Caco-2 (cell line): ENCODE data around the gene MCC. TPM values are rescaled to one million over a fixed set of nuclear protein-coding genes. Genes with fewer than 3 reads are reported as not detected.

Source experiments
- BruUV-seq: library from RNA; stranded (reverse); fragments of 400-500 nt; replicated peaks from 2 replicates; lab custom pipeline; 2021; lab: Mats Ljungman, UMichigan
- CTCF ChIA-PET: fragments of 300-600 bp; sonication (Branson Sonifier 250); formaldehyde crosslinking; loops from one replicate; lab custom pipeline; 2022; ENCODE audit warnings: antibody characterized with exemption; lab: Charles Lee
- POLR2A ChIA-PET: fragments of 300-600 bp; sonication (Branson Sonifier 250); formaldehyde crosslinking; loops from one replicate; lab custom pipeline; 2022; ENCODE audit warnings: antibody characterized with exemption; lab: Charles Lee
- DNase-seq, 2 experiments: peaks; one replicate each; pipeline versions ENCODE4 v3.0.0 to v3.0.0-alpha.2; 2020 to 2022
- H3K27me3 ChIP-seq: replicated peaks from 2 replicates; pipeline ENCODE4 v1.6.0; 2011; ENCODE audit warnings: low read length; ENCODE audit not compliant: control insufficient read depth, insufficient read depth
- H3K36me3 ChIP-seq: 2 replicates; pipeline ENCODE4 v1.5.1; 2011; ENCODE audit warnings: low read length; ENCODE audit not compliant: control insufficient read depth, insufficient read depth
- H3K4me1 ChIP-seq: fragments of 250-450 bp; sonication (Bioruptor Pico); 2 replicates; pipeline ENCODE4 v1.5.1; 2020; ENCODE audit warnings: mild to moderate bottlenecking
- H3K4me3 ChIP-seq: 2 replicates; pipeline ENCODE4 v1.5.1; 2011; ENCODE audit warnings: low read depth, mild to moderate bottlenecking, control low read depth, low read length
- H3K9me3 ChIP-seq: fragments of 250-450 bp; sonication (Bioruptor Pico); 2 replicates; pipeline ENCODE4 v1.5.1; 2020; ENCODE audit warnings: mild to moderate bottlenecking, moderate library complexity
- H3K27ac Mint-ChIP-seq: one replicate; pipeline ENCODE4 v1.8.0; 2022; ENCODE audit warnings: mixed read lengths; ENCODE audit not compliant: unreplicated experiment
- H3K27me3 Mint-ChIP-seq: one replicate; pipeline ENCODE4 v1.8.0; 2022; ENCODE audit warnings: mixed read lengths; ENCODE audit not compliant: insufficient read depth, unreplicated experiment
- H3K36me3 Mint-ChIP-seq: one replicate; pipeline ENCODE4 v1.8.0; 2022; ENCODE audit warnings: mild to moderate bottlenecking, mixed read lengths; ENCODE audit not compliant: insufficient read depth, unreplicated experiment
- H3K4me1 Mint-ChIP-seq: one replicate; pipeline ENCODE4 v1.8.0; 2022; ENCODE audit warnings: low read depth, mixed read lengths; ENCODE audit not compliant: unreplicated experiment
- H3K4me3 Mint-ChIP-seq: one replicate; pipeline ENCODE4 v1.8.0; 2022; ENCODE audit warnings: mild to moderate bottlenecking, moderate library complexity, mixed read lengths; ENCODE audit not compliant: unreplicated experiment
- H3K9me3 Mint-ChIP-seq: one replicate; pipeline ENCODE4 v1.8.0; 2022; ENCODE audit warnings: mixed read lengths; ENCODE audit not compliant: unreplicated experiment
- intact Hi-C: fragments of 100-400 bp; cut with micrococcal nuclease; formaldehyde crosslinking; loops from one replicate; pipeline ENCODE4 v1.10.0; 2022; ENCODE audit not compliant: unreplicated experiment
- total RNA-seq: library from RNA; stranded (reverse); gene quantifications from 2 replicates; pipeline ENCODE4 v1.2.3, GENCODE V29; 2022
- TF ChIP-seq, protein P1 (sequence below), 2 experiments: fragments of 200-600 bp in 1 of 2; IDR thresholded peaks; 1 replicate in 1 of 2; 2 replicates in 1 of 2; pipeline versions ENCODE4 v1.5.1 to v1.8.0; 2011 to 2022; ENCODE audit warnings: antibody characterized with exemption in 1 of 2, control low read depth in 1 of 2, inconsistent platforms in 1 of 2, low read depth in 1 of 2, low read length in 1 of 2, mild to moderate bottlenecking in 1 of 2, moderate library complexity in 1 of 2; ENCODE audit not compliant: insufficient read depth in 1 of 2, severe bottlenecking in 1 of 2, unreplicated experiment in 1 of 2

Gene MCC
- total RNA-seq, 1 experiment from 2014 or later, result 0.09 TPM

GRCh38 chr5:113085084-113085414 is 403.2 kb downstream of the MCC start:
- Mint-ChIP-seq H3K9me3 (no peaks in the 10 kb centered on the region), H3K36me3 (no peaks in the 10 kb centered on the region), H3K4me3 (no peak overlapping the region), H3K4me1 (no peaks in the 10 kb centered on the region), H3K27me3 (peaks cover 19% of the 10 kb centered on the region), H3K27ac (no peak overlapping the region)
- CTCF ChIA-PET, result no interaction called here
- POLR2A ChIA-PET, result interaction anchor here (0.6 kb wide), 1 partner anchor 28 kb away, joined by 4 read pairs; no protein-coding TSS in a partner anchor
- no peak for DNase-seq
- H3K36me3 ChIP-seq, result no peaks in the 10 kb centered on the region
- intact Hi-C loops, result loop anchor here (10.0 kb wide), 1 partner anchor 250 kb away; no protein-coding TSS in a partner anchor
- H3K27me3 ChIP-seq, result no peaks in the 10 kb centered on the region
- H3K4me1 ChIP-seq, result no peaks in the 10 kb centered on the region; the same call in 1 of the 2 replicates
- no TSS peak for BruUV-seq
- no peaks in the 10 kb centered on the region for H3K9me3 ChIP-seq
- TF ChIP-seq, protein P1, sequence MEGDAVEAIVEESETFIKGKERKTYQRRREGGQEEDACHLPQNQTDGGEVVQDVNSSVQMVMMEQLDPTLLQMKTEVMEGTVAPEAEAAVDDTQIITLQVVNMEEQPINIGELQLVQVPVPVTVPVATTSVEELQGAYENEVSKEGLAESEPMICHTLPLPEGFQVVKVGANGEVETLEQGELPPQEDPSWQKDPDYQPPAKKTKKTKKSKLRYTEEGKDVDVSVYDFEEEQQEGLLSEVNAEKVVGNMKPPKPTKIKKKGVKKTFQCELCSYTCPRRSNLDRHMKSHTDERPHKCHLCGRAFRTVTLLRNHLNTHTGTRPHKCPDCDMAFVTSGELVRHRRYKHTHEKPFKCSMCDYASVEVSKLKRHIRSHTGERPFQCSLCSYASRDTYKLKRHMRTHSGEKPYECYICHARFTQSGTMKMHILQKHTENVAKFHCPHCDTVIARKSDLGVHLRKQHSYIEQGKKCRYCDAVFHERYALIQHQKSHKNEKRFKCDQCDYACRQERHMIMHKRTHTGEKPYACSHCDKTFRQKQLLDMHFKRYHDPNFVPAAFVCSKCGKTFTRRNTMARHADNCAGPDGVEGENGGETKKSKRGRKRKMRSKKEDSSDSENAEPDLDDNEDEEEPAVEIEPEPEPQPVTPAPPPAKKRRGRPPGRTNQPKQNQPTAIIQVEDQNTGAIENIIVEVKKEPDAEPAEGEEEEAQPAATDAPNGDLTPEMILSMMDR (IDR thresholded peaks at IDR 0.05; ENCODE audit: insufficient read depth in 1 of 2, low read depth in 1 of 2, low read length in 1 of 2, severe bottlenecking in 1 of 2, unreplicated experiment in 1 of 2), result no peak
- no peak overlapping the region for H3K4me3 ChIP-seq

GRCh38 chr5:113084402-113085083 is 403.7 kb downstream of the MCC start:
- no peaks in the 10 kb centered on the region for H3K9me3 ChIP-seq
- TF ChIP-seq, protein P1 (IDR thresholded peaks at IDR 0.05; ENCODE audit: insufficient read depth in 1 of 2, low read depth in 1 of 2, low read length in 1 of 2, severe bottlenecking in 1 of 2, unreplicated experiment in 1 of 2), result no peak
- BruUV-seq, result no TSS peak
- H3K4me1 ChIP-seq, result no peaks in the 10 kb centered on the region; the same call in 1 of the 2 replicates
- H3K4me3 ChIP-seq, result no peak overlapping the region
- H3K27ac Mint-ChIP-seq, result no peak overlapping the region
- ChIA-PET CTCF (no interaction called here), POLR2A (interaction anchor here (0.6 kb wide), 1 partner anchor 28 kb away, joined by 4 read pairs; no protein-coding TSS in a partner anchor)
- H3K36me3 ChIP-seq, result no peaks in the 10 kb centered on the region
- H3K4me1 Mint-ChIP-seq, result no peaks in the 10 kb centered on the region
- H3K9me3 Mint-ChIP-seq, result no peaks in the 10 kb centered on the region
- H3K27me3 Mint-ChIP-seq, result peaks cover 15% of the 10 kb centered on the region
- no peaks in the 10 kb centered on the region for H3K36me3 Mint-ChIP-seq
- intact Hi-C loops, result loop anchor here (10.0 kb wide), 1 partner anchor 250 kb away; no protein-coding TSS in a partner anchor
- H3K4me3 Mint-ChIP-seq, result no peak overlapping the region
- DNase-seq, result no peak
- no peaks in the 10 kb centered on the region for H3K27me3 ChIP-seq

- Histone ChIP-seq H3K4me3 (no peak overlapping the region), H3K36me3 (no peaks in the 10 kb centered on the region), H3K9me3 (no peaks in the 10 kb centered on the region), H3K4me1 (no peaks in the 10 kb centered on the region; the same call in 1 of the 2 replicates), H3K27me3 (no peaks in the 10 kb centered on the region)
- no TSS peak for BruUV-seq
- H3K4me3 Mint-ChIP-seq, result no peak overlapping the region
- ChIA-PET CTCF (interaction anchor here (0.7 kb wide), 1 partner anchor 87 kb away, joined by 3 read pairs; no protein-coding TSS in a partner anchor), POLR2A (interaction anchor here (0.6 kb wide), 1 partner anchor 1800 kb away, joined by 6 read pairs; no protein-coding TSS in a partner anchor)
- H3K27ac Mint-ChIP-seq, result no peak overlapping the region
- intact Hi-C loops, result loop anchor here (10.0 kb wide), 1 partner anchor 251 kb away; no protein-coding TSS in a partner anchor
- DNase-seq, result no peak
- H3K36me3 Mint-ChIP-seq, result no peaks in the 10 kb centered on the region
- H3K9me3 Mint-ChIP-seq, result no peaks in the 10 kb centered on the region
- H3K4me1 Mint-ChIP-seq, result no peaks in the 10 kb centered on the region
- TF ChIP-seq, protein P1 (IDR thresholded peaks at IDR 0.05; ENCODE audit: insufficient read depth in 1 of 2, low read depth in 1 of 2, low read length in 1 of 2, severe bottlenecking in 1 of 2, unreplicated experiment in 1 of 2), result no peak
- peaks cover 11% of the 10 kb centered on the region for H3K27me3 Mint-ChIP-seq
Measured at GRCh38 chr5:113083481-113083880, 404.8 kb downstream of the MCC start.
